ENCODE data around the gene CASZ1. TPM values are rescaled to one million over a fixed set of nuclear protein-coding genes. Genes with fewer than 3 reads are reported as not detected.

The CASZ1 gene
- total and polyA plus RNA-seq, 2 experiments from 2014 or later = 3.6 to 6.9 TPM

- TF ChIP-seq CTCF (IDR thresholded peaks at IDR 0.05; ENCODE audit: poor library complexity) = no peak
- no peak for TF ChIP-seq EZH2phosphoT487 (IDR thresholded peaks at IDR 0.05; ENCODE audit: low read depth, severe bottlenecking, unreplicated experiment)
- TF ChIP-seq EZH2 (IDR thresholded peaks at IDR 0.05; ENCODE audit: borderline replicate concordance) = no peak
- 97% methylated on average over 23 of the region's 23 CpGs for WGBS (ENCODE audit: low lambda C conversion rate, missing lambda C conversion rate)
Observed at GRCh38 chr1:10617931-10618885, 178.2 kb downstream of the CASZ1 start.

GRCh38 chr1:10617318-10617717 is 179.1 kb downstream of the CASZ1 start:
- Histone ChIP-seq H3K27ac (no peak overlapping the region), H3K79me2 (no peaks in the 10 kb centered on the region), H3K9me3 (ENCODE audit: low read depth) (no peaks in the 10 kb centered on the region), H3K27me3 (no peaks in the 10 kb centered on the region), H3K4me3 (no peak overlapping the region), H4K20me1 (ENCODE audit: insufficient read depth, poor library complexity, severe bottlenecking) (no peaks in the 10 kb centered on the region), H3K4me1 (ENCODE audit: insufficient read depth) (no peaks in the 10 kb centered on the region), H2AFZ (no peak overlapping the region), H3K36me3 (replicated peaks; ENCODE audit: insufficient read depth, low read depth) (no peaks in the 10 kb centered on the region), H3K9me2 (replicated peaks; ENCODE audit: insufficient read depth) (no peaks in the 10 kb centered on the region), H3K4me2 (no peak overlapping the region)
- TF ChIP-seq CTCF (IDR thresholded peaks at IDR 0.05; ENCODE audit: poor library complexity) (no peak), EZH2 (IDR thresholded peaks at IDR 0.05; ENCODE audit: borderline replicate concordance) (no peak), EZH2phosphoT487 (IDR thresholded peaks at IDR 0.05; ENCODE audit: low read depth, severe bottlenecking, unreplicated experiment) (no peak)
- 100% methylated on average over 5 of the region's 5 CpGs for WGBS (ENCODE audit: low lambda C conversion rate, missing lambda C conversion rate)
- DNase-seq (ENCODE audit: low spot score) = no peak

More at GRCh38 chr1:10617931-10618885, 178.2 kb downstream of the CASZ1 start:
- Histone ChIP-seq H3K36me3 (replicated peaks; ENCODE audit: insufficient read depth, low read depth) (no peaks in the 10 kb centered on the region), H3K9me2 (replicated peaks; ENCODE audit: insufficient read depth) (no peaks in the 10 kb centered on the region), H2AFZ (no peak overlapping the region), H3K27ac (no peak overlapping the region), H3K9me3 (ENCODE audit: low read depth) (no peaks in the 10 kb centered on the region), H3K27me3 (no peaks in the 10 kb centered on the region), H3K4me1 (ENCODE audit: insufficient read depth) (no peaks in the 10 kb centered on the region), H3K79me2 (no peaks in the 10 kb centered on the region), H3K4me2 (no peak overlapping the region), H4K20me1 (ENCODE audit: insufficient read depth, poor library complexity, severe bottlenecking) (no peaks in the 10 kb centered on the region), H3K4me3 (no peak overlapping the region)
- no peak for DNase-seq (ENCODE audit: low spot score)

- Histone ChIP-seq H3K9me2 (replicated peaks; ENCODE audit: insufficient read depth) (no peaks in the 10 kb centered on the region), H3K27me3 (no peaks in the 10 kb centered on the region), H2AFZ (no peak overlapping the region), H3K4me1 (ENCODE audit: insufficient read depth) (no peaks in the 10 kb centered on the region), H4K20me1 (ENCODE audit: insufficient read depth, poor library complexity, severe bottlenecking) (no peaks in the 10 kb centered on the region), H3K36me3 (replicated peaks; ENCODE audit: insufficient read depth, low read depth) (no peaks in the 10 kb centered on the region), H3K27ac (no peak overlapping the region), H3K4me3 (no peak overlapping the region), H3K9me3 (ENCODE audit: low read depth) (no peaks in the 10 kb centered on the region), H3K79me2 (no peaks in the 10 kb centered on the region), H3K4me2 (no peak overlapping the region)
- WGBS (ENCODE audit: low lambda C conversion rate, missing lambda C conversion rate) = 95% methylated on average over 15 of the region's 15 CpGs
- no peak for DNase-seq (ENCODE audit: low spot score)
- TF ChIP-seq EZH2 (IDR thresholded peaks at IDR 0.05; ENCODE audit: borderline replicate concordance) (no peak), EZH2phosphoT487 (IDR thresholded peaks at IDR 0.05; ENCODE audit: low read depth, severe bottlenecking, unreplicated experiment) (no peak), CTCF (IDR thresholded peaks at IDR 0.05; ENCODE audit: poor library complexity) (no peak)
Observed at GRCh38 chr1:10616696-10617095, 179.8 kb downstream of the CASZ1 start.

Data from hepatocyte (in vitro differentiated cells).